ENCODE measurements around the gene SPACA7.
"Not testable (repeated sequence)": the region's sequence is repeated elsewhere in the genome, so short reads cannot be mapped to it uniquely, and the experiment has no call there.

The SPACA7 gene

GRCh38 chr13:112350300-112350699 is 25.9 kb upstream of the SPACA7 start:
- no peak for DNase-seq

GRCh38 chr13:112351825-112352224 is 24.3 kb upstream of the SPACA7 start:
- no peak for DNase-seq

GRCh38 chr13:112353856-112354255 is 22.3 kb upstream of the SPACA7 start:
- DNase-seq: no peak

GRCh38 chr13:112354330-112355273 is 21.6 kb upstream of the SPACA7 start:
- no peak for DNase-seq

DNA sequence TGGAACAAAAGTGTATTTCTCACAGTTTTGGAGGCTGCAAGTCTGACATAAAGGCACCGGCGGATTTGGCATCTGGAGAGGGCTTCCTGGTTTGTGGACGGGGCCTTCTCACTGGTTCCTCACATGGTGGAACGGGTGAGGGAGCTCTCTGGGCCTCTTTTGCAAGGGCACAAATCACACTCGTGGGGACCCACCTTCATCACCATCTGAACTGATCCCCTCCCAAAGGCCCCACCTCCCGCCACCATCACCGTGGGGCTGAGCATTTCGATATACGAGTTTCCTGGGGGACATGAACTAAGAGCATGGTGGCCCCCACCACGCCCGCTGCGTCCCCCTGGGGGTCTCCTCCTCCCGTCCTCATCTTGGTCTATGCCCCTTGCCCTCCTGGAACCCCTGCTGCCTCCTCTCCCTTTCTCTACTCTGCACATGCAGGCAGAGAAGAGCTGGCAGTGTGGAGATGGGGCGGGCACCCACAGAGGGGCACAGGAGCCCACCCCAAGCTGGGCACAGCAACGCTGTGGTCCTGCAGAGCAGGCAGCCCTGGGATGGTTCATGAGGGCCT is 20.8 kb upstream of the SPACA7 start:
- DNase-seq: no peak

DNA sequence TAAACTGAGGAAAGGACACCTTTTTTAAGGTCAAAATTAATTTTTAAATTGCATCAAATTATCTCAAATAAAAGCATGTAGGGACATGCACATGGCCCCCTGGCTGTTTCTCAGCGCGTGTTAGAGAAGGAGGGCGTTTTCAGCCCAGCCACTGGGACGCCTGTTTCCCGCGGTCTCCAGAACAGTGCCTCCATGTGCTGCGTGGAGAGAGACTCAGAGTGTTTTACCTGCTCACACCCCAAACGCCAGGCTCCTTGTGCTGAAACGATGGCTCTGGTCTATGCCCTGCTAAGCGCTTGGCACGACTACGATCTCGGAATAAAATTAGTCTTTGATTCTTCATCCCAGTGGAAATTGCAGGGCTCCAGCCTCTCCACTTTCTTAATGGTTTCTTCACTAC is 20.0 kb upstream of the SPACA7 start:
- no peak for DNase-seq

DNA sequence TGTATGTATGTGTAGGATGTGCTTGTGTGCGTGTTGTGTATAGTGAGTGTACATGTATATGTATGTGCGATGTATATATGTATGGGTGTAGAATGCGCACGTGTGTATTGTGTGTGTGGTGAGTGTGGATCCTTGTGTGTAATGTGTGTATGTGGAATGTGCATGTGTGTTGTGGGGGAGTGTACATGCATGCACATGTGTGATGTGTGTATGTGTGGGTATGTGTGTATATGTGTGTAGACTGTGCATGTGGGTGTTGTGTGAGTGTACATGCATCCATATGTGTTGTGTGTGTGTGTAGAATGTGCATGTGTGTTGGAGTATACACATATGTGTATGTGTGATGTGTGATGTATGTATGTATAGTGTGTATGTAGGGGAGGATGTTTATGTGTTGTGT is 18.0 kb upstream of the SPACA7 start:
- DNase-seq: no peak

DNA sequence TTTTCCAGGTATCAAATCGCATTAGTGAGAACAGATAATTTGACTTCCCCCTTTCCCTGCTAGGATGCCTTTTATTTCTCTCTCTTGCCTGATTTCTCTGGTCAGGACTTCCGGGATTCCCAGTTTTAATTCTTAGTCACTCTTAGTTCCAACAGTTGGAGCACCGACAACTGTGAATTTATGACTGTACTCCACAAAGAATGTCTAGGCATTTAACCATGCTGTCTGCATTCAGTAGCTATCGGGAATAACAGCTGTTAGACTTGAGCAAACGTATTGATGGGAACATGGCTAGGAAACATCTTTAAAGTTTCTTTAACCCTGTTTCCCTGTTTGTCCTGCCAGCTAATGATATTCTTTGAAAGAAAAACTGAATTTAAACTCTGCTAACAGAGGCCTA is 14.1 kb upstream of the SPACA7 start:
- DNase-seq: no peak

DNA sequence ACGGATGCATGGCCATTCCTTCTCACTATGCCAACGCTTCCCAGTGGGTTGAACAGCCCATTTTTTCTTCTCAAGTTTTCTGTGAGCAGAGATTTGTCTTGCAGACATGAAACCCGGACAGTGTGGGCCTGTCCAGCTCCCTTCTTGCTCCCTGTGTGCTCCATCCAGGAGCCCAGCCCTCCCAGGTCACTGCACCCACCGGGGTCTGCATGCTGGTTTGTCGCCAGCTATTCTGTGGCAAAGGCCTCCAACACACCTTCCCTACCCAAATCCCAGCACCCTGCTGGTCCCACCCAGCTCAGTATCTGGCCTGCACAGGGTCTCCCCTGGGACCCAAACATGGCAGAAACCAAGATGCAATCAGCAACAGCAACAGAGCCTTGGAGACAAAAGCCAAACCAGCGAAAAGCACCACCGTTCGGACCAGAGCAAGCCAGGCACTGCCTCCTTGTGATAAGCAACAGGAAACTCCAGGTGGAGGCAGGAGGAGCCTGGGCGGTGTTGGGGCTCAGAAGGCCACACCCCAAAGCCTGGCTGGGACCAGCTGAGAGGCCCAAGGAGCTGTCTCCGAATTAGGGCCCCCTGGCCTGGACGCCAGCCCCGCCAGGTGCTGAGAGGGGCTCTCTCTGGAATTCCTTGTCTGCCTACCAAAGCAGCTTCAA is 12.2 kb upstream of the SPACA7 start:
- DNase-seq: no peak

DNA sequence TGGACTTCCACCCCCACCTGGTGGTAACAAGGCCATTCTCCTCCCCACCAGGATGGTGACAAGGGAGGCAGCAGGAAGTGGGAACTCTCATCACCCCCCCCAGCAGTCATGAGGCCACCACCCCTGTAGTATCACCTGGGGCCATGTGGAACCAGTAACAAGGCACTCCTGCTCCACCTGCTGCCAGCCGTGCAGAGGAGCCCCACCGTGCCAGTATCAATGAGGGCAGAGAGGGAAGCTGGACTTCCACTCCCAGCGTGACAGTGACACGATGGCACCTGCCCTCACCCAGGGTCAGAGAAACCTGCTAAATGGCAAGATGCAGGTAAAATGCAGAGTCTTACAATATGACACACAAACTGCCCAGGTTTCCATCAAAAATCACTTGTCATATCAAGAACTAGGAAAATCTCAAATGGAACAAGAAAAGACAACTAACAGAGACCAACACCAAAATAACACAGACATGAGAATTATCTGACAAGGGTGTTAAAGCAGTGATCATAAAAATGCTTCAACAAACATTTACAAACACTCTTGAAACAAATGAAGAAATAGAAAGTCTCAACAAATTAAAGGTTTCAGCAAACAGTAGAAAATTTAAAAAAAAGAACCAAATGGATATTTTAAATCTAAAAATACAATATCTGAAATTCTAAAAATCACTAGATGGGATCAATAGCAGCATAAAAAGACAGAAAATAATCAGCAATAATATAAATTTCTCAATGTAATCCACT is 9.1 kb upstream of the SPACA7 start:
- DNase-seq: no peak

- no peak for DNase-seq
Observed at GRCh38 chr13:112368883-112369282, 7.3 kb upstream of the SPACA7 start.

GRCh38 chr13:112370311-112370710 is 5.8 kb upstream of the SPACA7 start:
- DNase-seq: no peak

GRCh38 chr13:112374271-112374670 is 1.9 kb upstream of the SPACA7 start:
- no peak for DNase-seq

DNA sequence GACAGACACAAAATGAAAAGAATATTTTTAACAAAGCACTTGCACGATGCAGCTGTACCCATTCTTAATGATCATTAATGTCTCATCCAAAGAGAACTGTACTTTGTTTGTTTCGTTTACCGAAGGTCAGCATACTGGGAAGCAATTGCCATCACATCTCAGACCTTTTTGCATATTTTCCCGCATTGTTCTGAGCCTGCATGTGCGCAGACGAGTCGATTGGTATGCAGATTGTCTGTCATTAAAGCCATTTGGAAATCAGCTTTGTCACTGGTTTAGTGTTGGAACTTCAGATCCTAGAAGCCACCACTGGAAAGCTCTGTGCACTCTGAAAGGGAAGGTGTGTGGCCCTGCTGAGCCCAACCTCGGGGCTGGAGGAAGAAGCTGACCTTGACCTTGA is 15.6 kb downstream of the SPACA7 start:
- no peak for DNase-seq

DNA sequence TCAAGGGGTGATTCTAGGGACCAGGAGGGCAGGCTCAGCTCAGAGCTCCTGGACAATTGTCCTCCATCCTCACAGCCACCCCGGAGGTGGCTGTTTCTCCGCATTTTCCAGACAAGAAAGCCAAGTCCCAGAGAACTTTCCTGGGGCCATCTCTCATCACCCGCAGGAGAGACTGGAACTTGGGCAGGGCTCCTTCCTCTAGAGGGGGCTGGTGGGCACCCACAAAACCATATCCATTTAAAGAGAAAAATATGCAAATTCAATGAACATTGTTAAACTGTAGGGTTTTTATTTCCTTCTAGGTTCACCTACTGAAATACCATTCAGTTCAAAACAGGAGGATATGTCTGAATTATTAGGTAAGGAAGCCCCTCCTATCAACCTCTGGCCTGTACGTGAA is 16.6 kb downstream of the SPACA7 start:
- DNase-seq: no peak

- not testable (repeated sequence) for DNase-seq
Observed at GRCh38 chr13:112395022-112395421, 18.9 kb downstream of the SPACA7 start.

- not testable (repeated sequence) for DNase-seq
Observed at GRCh38 chr13:112395941-112396340, 19.8 kb downstream of the SPACA7 start.

DNA sequence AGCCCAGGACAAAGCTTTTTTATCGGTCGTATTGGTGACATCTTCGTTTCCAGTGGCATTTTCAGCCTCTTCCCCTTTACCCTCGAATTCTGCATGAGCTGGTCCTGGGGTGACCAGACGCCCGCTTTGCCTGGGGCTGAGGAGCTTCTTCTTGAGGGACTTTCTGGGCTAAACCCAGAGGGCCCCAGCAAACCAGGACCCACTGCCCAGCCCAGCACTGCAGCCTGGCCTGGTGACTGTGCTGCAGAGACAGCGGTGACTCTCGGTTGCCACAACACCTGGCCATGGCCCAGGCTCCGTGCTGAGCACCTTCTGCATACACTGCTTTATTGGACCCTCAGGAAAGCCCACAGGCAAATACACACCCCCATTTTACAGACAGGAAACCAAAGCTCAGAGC is 21.0 kb downstream of the SPACA7 start:
- no peak for DNase-seq

GRCh38 chr13:112398347-112398746 is 22.2 kb downstream of the SPACA7 start:
- not testable (repeated sequence) for DNase-seq

DNA sequence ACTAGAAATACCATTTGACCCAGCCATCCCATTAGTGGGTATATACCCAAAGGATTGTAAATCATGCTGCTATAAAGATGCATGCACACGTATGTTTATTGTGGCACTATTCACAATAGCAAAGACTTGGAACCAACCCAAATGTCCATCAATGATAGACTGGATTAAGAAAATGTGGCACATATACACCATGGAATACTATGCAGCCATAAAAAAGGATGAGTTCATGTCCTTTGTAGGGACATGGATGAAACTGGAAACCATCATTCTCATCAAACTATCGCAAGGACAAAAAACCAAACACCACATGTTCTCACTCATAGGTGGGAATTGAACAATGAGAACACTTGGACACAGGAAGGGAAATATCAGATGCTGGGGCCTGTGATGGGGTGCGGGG is 33.7 kb downstream of the SPACA7 start:
- not testable (repeated sequence) for DNase-seq

GRCh38 chr13:112416647-112417046 is 40.5 kb downstream of the SPACA7 start:
- no peak for DNase-seq

DNA sequence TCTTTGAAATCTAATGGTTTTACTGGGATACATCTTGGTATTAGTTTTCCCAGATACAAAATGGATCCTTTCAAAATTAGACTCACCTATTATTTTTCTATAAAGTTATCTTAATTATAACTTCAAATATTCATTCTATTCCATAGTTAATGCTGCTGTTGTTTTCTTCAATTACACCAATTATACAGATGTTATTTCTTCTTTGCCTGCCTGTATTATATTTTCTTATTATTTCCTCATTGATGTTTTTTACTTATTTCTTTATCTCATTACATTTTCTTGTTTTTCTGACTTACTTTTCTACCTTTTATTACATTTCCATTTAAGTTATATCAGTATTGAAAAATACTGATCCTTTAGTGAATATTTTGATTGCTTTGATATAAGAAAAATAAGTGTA is 40.9 kb downstream of the SPACA7 start:
- DNase-seq: no peak

GRCh38 chr13:112424098-112424497 is 47.9 kb downstream of the SPACA7 start:
- no peak for DNase-seq

Measured in fibroblast of skin of scalp (primary cell).